ENCODE results near the gene MET.
A peak's percentile ranks its signal among the peaks of the same experiment; 100 is the strongest.
"Not testable (repeated sequence)": the region's sequence is repeated elsewhere in the genome, so short reads cannot be mapped to it uniquely, and the experiment has no call there.

Gene MET

GRCh38 chr7:116810267-116811116 is 138.5 kb downstream of the MET start:
- WGBS (ENCODE audit: extremely low coverage, insufficient coverage, insufficient read length), result no CpG with 5 or more reads among the region's 6 CpGs
- H3K4me3 ChIP-seq (ENCODE audit: low read depth, low read length), result no peak overlapping the region
- no peak overlapping the region for H4K12ac ChIP-seq (ENCODE audit: low read depth, low read length)

GRCh38 chr7:116811768-116812167 is 139.8 kb downstream of the MET start:
- Histone ChIP-seq H3K27ac (ENCODE audit: low read depth, low read length) (no peak overlapping the region), H3K4me2 (ENCODE audit: low read length) (no peak overlapping the region), H3K4ac (ENCODE audit: low read depth, low read length) (no peak overlapping the region), H3K14ac (ENCODE audit: low read length) (no peak overlapping the region), H3K36me3 (ENCODE audit: control insufficient read depth in 1 of 2, insufficient read depth in 2 of 2, low read length in 2 of 2) (no peaks in the 10 kb centered on the region), H2BK120ac (ENCODE audit: insufficient read depth, low read length, poor library complexity) (no peak overlapping the region), H2BK12ac (ENCODE audit: low read length) (no peak overlapping the region), H4K91ac (ENCODE audit: low read depth, low read length) (no peak overlapping the region), H3K79me2 (ENCODE audit: control insufficient read depth, insufficient read depth, low read length, poor library complexity) (no peaks in the 10 kb centered on the region), H3K4me1 (ENCODE audit: control insufficient read depth in 1 of 2, insufficient read depth in 2 of 2, low read length in 2 of 2) (no peaks in the 10 kb centered on the region), H2BK5ac (ENCODE audit: low read depth, low read length, poor library complexity) (no peak overlapping the region), H3K79me1 (ENCODE audit: low read length) (no peaks in the 10 kb centered on the region), H3K27me3 (ENCODE audit: insufficient read depth, low read length) (no peaks in the 10 kb centered on the region), H4K8ac (ENCODE audit: low read depth, low read length) (no peak overlapping the region), H3K23ac (ENCODE audit: low read length) (no peak overlapping the region), H4K12ac (ENCODE audit: low read depth, low read length) (no peak overlapping the region), H2AFZ (ENCODE audit: insufficient read depth, low read length, poor library complexity) (no peak overlapping the region), H3K4me3 (ENCODE audit: low read depth, low read length) (no peak overlapping the region), H2AK5ac (ENCODE audit: low read length) (no peak overlapping the region), H3K9me3 (ENCODE audit: insufficient read depth, low read depth, low read length) (no peaks in the 10 kb centered on the region), H3K9ac (ENCODE audit: low read length) (no peak overlapping the region), H3K18ac (ENCODE audit: low read length) (no peak overlapping the region)
- no peak for DNase-seq
- WGBS (ENCODE audit: extremely low coverage, insufficient coverage, insufficient read length), result no CpG with 5 or more reads among the region's 3 CpGs

More at GRCh38 chr7:116810267-116811116, 138.5 kb downstream of the MET start:
- Histone ChIP-seq H3K4ac (ENCODE audit: low read depth, low read length) (no peak overlapping the region), H3K79me2 (ENCODE audit: control insufficient read depth, insufficient read depth, low read length, poor library complexity) (no peaks in the 10 kb centered on the region), H3K4me1 (ENCODE audit: control insufficient read depth in 1 of 2, insufficient read depth in 2 of 2, low read length in 2 of 2) (peaks cover 0 to 2% of the 10 kb centered on the region in 2 experiments), H3K4me2 (ENCODE audit: low read length) (peak overlapping the region; percentile 20), H2AFZ (ENCODE audit: insufficient read depth, low read length, poor library complexity) (no peak overlapping the region), H3K18ac (ENCODE audit: low read length) (no peak overlapping the region), H3K23ac (ENCODE audit: low read length) (no peak overlapping the region), H3K27ac (ENCODE audit: low read depth, low read length) (no peak overlapping the region), H3K9me3 (ENCODE audit: insufficient read depth, low read depth, low read length) (no peaks in the 10 kb centered on the region), H3K14ac (ENCODE audit: low read length) (no peak overlapping the region), H3K27me3 (ENCODE audit: insufficient read depth, low read length) (no peaks in the 10 kb centered on the region), H3K36me3 (ENCODE audit: control insufficient read depth in 1 of 2, insufficient read depth in 2 of 2, low read length in 2 of 2) (no peaks in the 10 kb centered on the region), H2AK5ac (ENCODE audit: low read length) (no peak overlapping the region), H3K9ac (ENCODE audit: low read length) (no peak overlapping the region), H3K79me1 (ENCODE audit: low read length) (peaks cover 3% of the 10 kb centered on the region), H2BK12ac (ENCODE audit: low read length) (no peak overlapping the region), H2BK5ac (ENCODE audit: low read depth, low read length, poor library complexity) (no peak overlapping the region), H2BK120ac (ENCODE audit: insufficient read depth, low read length, poor library complexity) (no peak overlapping the region), H4K8ac (ENCODE audit: low read depth, low read length) (no peak overlapping the region), H4K91ac (ENCODE audit: low read depth, low read length) (no peak overlapping the region)
- peak; percentile 39 to 65 for DNase-seq

GRCh38 chr7:116812860-116813259 is 140.9 kb downstream of the MET start:
- Histone ChIP-seq H3K79me1 (ENCODE audit: low read length) (no peaks in the 10 kb centered on the region), H3K23ac (ENCODE audit: low read length) (no peak overlapping the region), H4K12ac (ENCODE audit: low read depth, low read length) (no peak overlapping the region), H3K18ac (ENCODE audit: low read length) (no peak overlapping the region), H4K8ac (ENCODE audit: low read depth, low read length) (no peak overlapping the region), H3K9ac (ENCODE audit: low read length) (no peak overlapping the region), H3K79me2 (ENCODE audit: control insufficient read depth, insufficient read depth, low read length, poor library complexity) (no peaks in the 10 kb centered on the region), H2BK120ac (ENCODE audit: insufficient read depth, low read length, poor library complexity) (no peak overlapping the region), H3K27ac (ENCODE audit: low read depth, low read length) (no peak overlapping the region), H2AK5ac (ENCODE audit: low read length) (no peak overlapping the region), H3K4ac (ENCODE audit: low read depth, low read length) (no peak overlapping the region), H3K4me1 (ENCODE audit: control insufficient read depth in 1 of 2, insufficient read depth in 2 of 2, low read length in 2 of 2) (no peaks in the 10 kb centered on the region), H3K4me3 (ENCODE audit: low read depth, low read length) (no peak overlapping the region), H3K9me3 (ENCODE audit: insufficient read depth, low read depth, low read length) (no peaks in the 10 kb centered on the region), H2BK5ac (ENCODE audit: low read depth, low read length, poor library complexity) (no peak overlapping the region), H3K36me3 (ENCODE audit: control insufficient read depth in 1 of 2, insufficient read depth in 2 of 2, low read length in 2 of 2) (no peaks in the 10 kb centered on the region), H2BK12ac (ENCODE audit: low read length) (no peak overlapping the region), H3K4me2 (ENCODE audit: low read length) (no peak overlapping the region), H2AFZ (ENCODE audit: insufficient read depth, low read length, poor library complexity) (no peak overlapping the region), H4K91ac (ENCODE audit: low read depth, low read length) (no peak overlapping the region), H3K14ac (ENCODE audit: low read length) (no peak overlapping the region), H3K27me3 (ENCODE audit: insufficient read depth, low read length) (no peaks in the 10 kb centered on the region)
- no peak for DNase-seq
- no CpG with 5 or more reads among the region's 2 CpGs for WGBS (ENCODE audit: extremely low coverage, insufficient coverage, insufficient read length)

- no CpG with 5 or more reads among the region's 3 CpGs for WGBS (ENCODE audit: extremely low coverage, insufficient coverage, insufficient read length)
- not testable (repeated sequence) for H2BK12ac ChIP-seq (ENCODE audit: low read length); H4K91ac ChIP-seq (ENCODE audit: low read depth, low read length); H2AK5ac ChIP-seq (ENCODE audit: low read length); H3K4me2 ChIP-seq (ENCODE audit: low read length); H3K4ac ChIP-seq (ENCODE audit: low read depth, low read length); H2BK120ac ChIP-seq (ENCODE audit: insufficient read depth, low read length, poor library complexity); H3K79me2 ChIP-seq (ENCODE audit: control insufficient read depth, insufficient read depth, low read length, poor library complexity); H3K79me1 ChIP-seq (ENCODE audit: low read length); H4K8ac ChIP-seq (ENCODE audit: low read depth, low read length); H2BK5ac ChIP-seq (ENCODE audit: low read depth, low read length, poor library complexity); H3K23ac ChIP-seq (ENCODE audit: low read length); H4K12ac ChIP-seq (ENCODE audit: low read depth, low read length); H3K9me3 ChIP-seq (ENCODE audit: insufficient read depth, low read depth, low read length); H3K4me1 ChIP-seq (ENCODE audit: control insufficient read depth in 1 of 2, insufficient read depth in 2 of 2, low read length in 2 of 2); DNase-seq; H3K18ac ChIP-seq (ENCODE audit: low read length); H3K27ac ChIP-seq (ENCODE audit: low read depth, low read length); H3K14ac ChIP-seq (ENCODE audit: low read length); H3K36me3 ChIP-seq (ENCODE audit: control insufficient read depth in 1 of 2, insufficient read depth in 2 of 2, low read length in 2 of 2); H3K9ac ChIP-seq (ENCODE audit: low read length); H2AFZ ChIP-seq (ENCODE audit: insufficient read depth, low read length, poor library complexity); H3K27me3 ChIP-seq (ENCODE audit: insufficient read depth, low read length); H3K4me3 ChIP-seq (ENCODE audit: low read depth, low read length)
These were observed 141.4 kb downstream of the MET start for GRCh38 chr7:116813371-116813770.
